Retinal pigment epithelial cell (primary cell): ENCODE results near the gene MMP28.

Experiments
- DNase-seq: peaks from one replicate; pipeline ENCODE4 v3.0.0-alpha.2; 2010; ENCODE audit warnings: low read depth
- H3K4me3 ChIP-seq: 2 replicates; pipeline ENCODE4 v1.5.1; 2011; ENCODE audit warnings: mild to moderate bottlenecking, low read length, control low read depth, moderate library complexity
- TF ChIP-seq, protein P1 (sequence below): conservative IDR thresholded peaks from 2 replicates; pipeline ENCODE4 v1.5.1; 2011; ENCODE audit warnings: low read depth, low read length, control low read depth, inconsistent platforms

MMP28 gene

DNA sequence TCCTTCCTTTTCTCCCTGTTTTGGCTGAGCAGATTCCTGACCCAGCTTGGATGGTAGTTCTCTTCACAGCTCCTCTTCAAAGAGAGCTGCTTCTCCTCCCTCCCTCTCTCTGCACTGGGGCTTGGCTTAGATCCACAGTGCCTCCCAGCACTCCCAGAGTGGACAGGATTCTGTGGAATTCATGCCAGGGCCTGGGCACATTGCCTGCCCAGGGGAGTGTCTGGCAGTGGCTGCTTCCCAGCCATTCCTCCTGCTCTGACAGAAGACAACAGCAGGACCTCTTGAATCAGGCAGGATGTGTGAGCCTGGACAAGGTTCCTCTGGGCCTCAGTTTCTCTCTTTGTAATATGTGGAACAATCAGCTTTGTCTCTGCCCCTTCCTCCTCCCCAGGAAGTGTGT, 4.5 kb upstream of the MMP28 start:
- TF ChIP-seq, protein P1, sequence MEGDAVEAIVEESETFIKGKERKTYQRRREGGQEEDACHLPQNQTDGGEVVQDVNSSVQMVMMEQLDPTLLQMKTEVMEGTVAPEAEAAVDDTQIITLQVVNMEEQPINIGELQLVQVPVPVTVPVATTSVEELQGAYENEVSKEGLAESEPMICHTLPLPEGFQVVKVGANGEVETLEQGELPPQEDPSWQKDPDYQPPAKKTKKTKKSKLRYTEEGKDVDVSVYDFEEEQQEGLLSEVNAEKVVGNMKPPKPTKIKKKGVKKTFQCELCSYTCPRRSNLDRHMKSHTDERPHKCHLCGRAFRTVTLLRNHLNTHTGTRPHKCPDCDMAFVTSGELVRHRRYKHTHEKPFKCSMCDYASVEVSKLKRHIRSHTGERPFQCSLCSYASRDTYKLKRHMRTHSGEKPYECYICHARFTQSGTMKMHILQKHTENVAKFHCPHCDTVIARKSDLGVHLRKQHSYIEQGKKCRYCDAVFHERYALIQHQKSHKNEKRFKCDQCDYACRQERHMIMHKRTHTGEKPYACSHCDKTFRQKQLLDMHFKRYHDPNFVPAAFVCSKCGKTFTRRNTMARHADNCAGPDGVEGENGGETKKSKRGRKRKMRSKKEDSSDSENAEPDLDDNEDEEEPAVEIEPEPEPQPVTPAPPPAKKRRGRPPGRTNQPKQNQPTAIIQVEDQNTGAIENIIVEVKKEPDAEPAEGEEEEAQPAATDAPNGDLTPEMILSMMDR, result no peak
- no peak for DNase-seq
- no peak overlapping the region for H3K4me3 ChIP-seq

DNA sequence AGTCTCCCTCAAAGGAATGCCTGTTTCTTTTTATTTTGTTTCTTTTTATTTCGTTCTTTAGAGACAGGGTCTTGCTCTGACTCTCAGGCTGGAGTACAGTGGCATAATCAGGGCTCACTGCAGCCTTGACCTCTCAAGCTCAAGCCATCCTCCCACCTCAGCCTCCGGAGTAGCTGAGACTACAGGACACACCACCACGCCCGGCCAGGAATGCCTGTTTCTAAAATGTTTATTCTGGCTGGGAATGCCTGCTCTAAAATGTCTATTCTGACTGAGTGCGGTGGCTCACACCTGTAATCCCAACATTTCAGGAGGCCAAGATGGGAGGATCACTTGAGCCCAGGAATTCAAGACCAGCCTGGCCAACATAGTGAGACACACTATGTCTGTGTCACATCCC, 2.5 kb upstream of the MMP28 start:
- H3K4me3 ChIP-seq, result no peak overlapping the region
- no peak for DNase-seq
- TF ChIP-seq, protein P1, result no peak

DNA sequence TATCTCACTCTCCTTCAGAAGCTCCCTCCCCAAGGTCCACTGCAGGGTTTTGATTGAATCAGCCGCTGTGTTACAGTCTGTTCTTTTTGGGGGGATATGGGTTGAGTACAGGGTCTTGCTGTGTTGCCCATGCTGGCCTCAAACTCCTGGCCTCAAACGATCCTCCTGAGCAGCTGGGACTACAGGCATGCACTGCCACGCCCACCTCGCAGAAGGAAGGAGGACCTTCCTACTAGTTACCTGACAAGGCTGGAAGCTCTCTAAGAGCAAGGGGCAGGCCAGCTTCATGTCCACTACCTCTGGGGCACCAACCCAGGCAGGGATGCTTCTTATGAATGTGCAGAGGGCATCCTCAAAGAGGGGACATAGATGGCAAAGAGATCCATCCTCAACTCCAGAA, 1.9 kb upstream of the MMP28 start:
- DNase-seq, result no peak
- TF ChIP-seq, protein P1, result no peak
- H3K4me3 ChIP-seq, result no peak overlapping the region

DNA sequence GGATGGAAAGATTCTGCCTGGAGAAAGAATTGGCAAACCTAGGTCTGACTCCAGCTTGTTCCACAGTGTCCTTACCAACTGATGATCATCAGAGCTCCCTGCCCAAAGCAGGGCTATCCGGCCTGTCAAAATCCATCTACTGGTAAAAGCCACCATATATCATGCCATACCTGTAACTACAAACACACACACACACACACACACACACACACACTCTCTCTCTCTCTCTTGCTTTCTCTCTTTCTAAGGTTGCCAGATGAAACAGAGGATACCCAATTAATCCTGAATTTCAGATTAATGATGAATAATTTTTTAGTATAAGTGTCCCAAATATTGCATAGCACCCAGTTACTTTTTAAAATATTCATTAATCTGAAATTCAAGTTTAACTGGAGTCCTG, 1.5 kb upstream of the MMP28 start:
- no peak overlapping the region for H3K4me3 ChIP-seq
- TF ChIP-seq, protein P1, result no peak
- DNase-seq, result no peak

DNA sequence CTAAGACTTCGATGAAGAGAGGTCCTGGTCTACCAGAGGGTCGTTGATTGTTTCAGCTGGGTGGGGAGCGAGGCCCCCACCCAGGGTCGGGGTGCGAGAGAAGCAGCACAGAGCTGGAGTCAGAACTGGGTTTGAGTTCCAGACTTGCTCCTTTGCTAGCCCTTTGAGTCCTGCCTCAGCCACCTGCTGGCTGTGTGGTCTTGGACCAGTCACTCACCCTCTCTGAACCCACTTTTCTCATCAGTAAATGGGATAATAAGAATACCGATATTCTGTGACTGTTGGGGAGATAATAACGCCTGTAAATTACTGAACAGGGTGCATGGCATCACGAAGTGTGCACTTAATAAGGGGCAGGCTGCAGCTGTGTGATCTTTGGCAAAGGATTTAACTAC, 427 bp upstream of the MMP28 start:
- H3K4me3 ChIP-seq, result peak overlapping the region; percentile 48
- no peak for DNase-seq
- TF ChIP-seq, protein P1, result no peak

DNA sequence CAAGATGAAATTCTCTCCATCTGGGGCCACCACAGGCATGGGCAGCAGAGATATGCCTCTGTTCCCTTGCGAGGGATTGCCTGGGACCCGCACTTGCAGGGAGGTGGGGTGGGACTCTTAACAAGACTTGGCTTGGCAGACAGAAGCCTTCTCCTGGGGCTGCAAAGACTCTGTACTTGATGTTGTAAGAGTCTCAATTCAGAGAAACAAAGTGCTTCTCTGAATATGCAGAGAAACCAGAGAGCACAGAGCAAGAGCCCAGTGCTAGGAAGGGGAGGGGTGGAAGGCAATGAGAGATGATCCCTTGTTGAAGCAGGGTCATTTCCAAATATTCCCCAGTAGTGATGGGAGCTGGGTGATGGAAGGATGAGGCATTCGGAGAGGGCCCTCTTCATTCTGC, 2.2 kb downstream of the MMP28 start:
- no peak overlapping the region for H3K4me3 ChIP-seq
- TF ChIP-seq, protein P1, result no peak
- no peak for DNase-seq

DNA sequence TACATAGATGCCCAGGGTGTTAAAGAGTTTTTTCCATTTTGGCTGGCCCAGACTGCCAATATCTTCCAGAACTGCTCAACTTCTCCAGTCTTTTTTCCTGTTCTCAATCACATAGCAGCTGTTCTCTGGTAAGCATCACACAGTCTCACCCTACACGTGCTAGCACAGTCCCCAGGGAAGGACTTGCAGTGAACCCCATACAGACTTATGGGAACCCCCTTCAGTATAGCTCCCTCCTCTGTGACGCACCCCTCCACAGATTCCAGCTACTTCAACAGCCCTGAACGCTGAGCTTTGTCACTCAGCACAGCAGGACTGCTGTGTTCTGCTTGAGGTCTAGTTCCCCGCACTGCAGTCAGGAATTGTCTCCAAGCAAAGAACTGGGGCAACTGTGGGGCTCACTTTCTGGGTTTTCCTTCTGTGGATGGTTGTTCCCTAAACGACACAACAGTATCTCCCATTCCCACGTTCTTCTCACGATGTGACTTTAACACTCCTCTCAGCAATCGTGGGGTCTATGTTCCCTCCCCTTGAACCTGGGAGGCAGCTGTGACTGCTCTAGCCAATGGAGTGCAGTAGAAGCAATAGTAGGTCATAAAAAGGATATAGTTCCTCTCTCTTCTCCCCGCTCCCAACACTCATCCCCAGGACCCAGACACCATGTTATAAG, 3.6 kb downstream of the MMP28 start:
- no peak overlapping the region for H3K4me3 ChIP-seq
- TF ChIP-seq, protein P1, result no peak
- DNase-seq, result no peak
